Glutamatergic neuron (in vitro differentiated cells): ENCODE data around the gene OR4E1. TPM values are rescaled to one million over a fixed set of nuclear protein-coding genes. Genes with fewer than 3 reads are reported as not detected.

ENCODE experiments used
- DNase-seq: peaks from one replicate; pipeline ENCODE4 v3.0.0; 2022
- H3K27ac Mint-ChIP-seq: one replicate; pipeline ENCODE4 v1.8.0; 2020; ENCODE audit warnings: mild to moderate bottlenecking, mixed read lengths, inconsistent platforms; ENCODE audit not compliant: unreplicated experiment
- H3K27me3 Mint-ChIP-seq: one replicate; pipeline ENCODE4 v1.8.0; 2020; ENCODE audit warnings: mild to moderate bottlenecking, moderate library complexity, mixed read lengths, inconsistent platforms; ENCODE audit not compliant: unreplicated experiment
- H3K36me3 Mint-ChIP-seq: one replicate; pipeline ENCODE4 v1.8.0; 2020; ENCODE audit warnings: mild to moderate bottlenecking, mixed read lengths, inconsistent platforms; ENCODE audit not compliant: unreplicated experiment
- H3K4me1 Mint-ChIP-seq: one replicate; pipeline ENCODE4 v1.8.0; 2020; ENCODE audit warnings: mild to moderate bottlenecking, low read depth, mixed read lengths, inconsistent platforms; ENCODE audit not compliant: unreplicated experiment
- H3K4me3 Mint-ChIP-seq: one replicate; pipeline ENCODE4 v1.8.0; 2020; ENCODE audit warnings: mild to moderate bottlenecking, mixed read lengths, inconsistent platforms; ENCODE audit not compliant: unreplicated experiment
- H3K9me3 Mint-ChIP-seq: one replicate; pipeline ENCODE4 v1.8.0; 2020; ENCODE audit warnings: mild to moderate bottlenecking, moderate library complexity, mixed read lengths, inconsistent platforms; ENCODE audit not compliant: unreplicated experiment
- total RNA-seq: library from RNA; stranded (reverse); fragmentation: NEBNext Ultra II Directional; extraction: Animal tissue kit (Norgen Biotek cat#: 25700); gene quantifications from one replicate; pipeline ENCODE4 v1.2.1, GENCODE V29; 2021; ENCODE audit not compliant: unreplicated experiment
- TF ChIP-seq, protein P1 (sequence below): fragments of 200-600 bp; sonication (generic); IDR thresholded peaks from one replicate; pipeline ENCODE4 v1.5.0; 2021; ENCODE audit not compliant: partially characterized antibody, unreplicated experiment

OR4E1 gene
- total RNA-seq, 1 donor from 2014 or later: not detected

GRCh38 chr14:21626491-21627230 is 47.0 kb downstream of the OR4E1 start:
- H3K4me1 Mint-ChIP-seq: no peaks in the 10 kb centered on the region
- no peak overlapping the region for H3K4me3 Mint-ChIP-seq
- no peaks in the 10 kb centered on the region for H3K27me3 Mint-ChIP-seq
- TF ChIP-seq, protein P1, sequence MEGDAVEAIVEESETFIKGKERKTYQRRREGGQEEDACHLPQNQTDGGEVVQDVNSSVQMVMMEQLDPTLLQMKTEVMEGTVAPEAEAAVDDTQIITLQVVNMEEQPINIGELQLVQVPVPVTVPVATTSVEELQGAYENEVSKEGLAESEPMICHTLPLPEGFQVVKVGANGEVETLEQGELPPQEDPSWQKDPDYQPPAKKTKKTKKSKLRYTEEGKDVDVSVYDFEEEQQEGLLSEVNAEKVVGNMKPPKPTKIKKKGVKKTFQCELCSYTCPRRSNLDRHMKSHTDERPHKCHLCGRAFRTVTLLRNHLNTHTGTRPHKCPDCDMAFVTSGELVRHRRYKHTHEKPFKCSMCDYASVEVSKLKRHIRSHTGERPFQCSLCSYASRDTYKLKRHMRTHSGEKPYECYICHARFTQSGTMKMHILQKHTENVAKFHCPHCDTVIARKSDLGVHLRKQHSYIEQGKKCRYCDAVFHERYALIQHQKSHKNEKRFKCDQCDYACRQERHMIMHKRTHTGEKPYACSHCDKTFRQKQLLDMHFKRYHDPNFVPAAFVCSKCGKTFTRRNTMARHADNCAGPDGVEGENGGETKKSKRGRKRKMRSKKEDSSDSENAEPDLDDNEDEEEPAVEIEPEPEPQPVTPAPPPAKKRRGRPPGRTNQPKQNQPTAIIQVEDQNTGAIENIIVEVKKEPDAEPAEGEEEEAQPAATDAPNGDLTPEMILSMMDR: no peak
- no peak for DNase-seq
- H3K9me3 Mint-ChIP-seq: no peaks in the 10 kb centered on the region
- no peak overlapping the region for H3K27ac Mint-ChIP-seq
- peaks cover 4% of the 10 kb centered on the region for H3K36me3 Mint-ChIP-seq

Other genes with a start within 250 kb of the OR4E1 start
- 146 TPM for gene CHD8, start 217.7 kb downstream of the OR4E1 start, total RNA-seq
- gene RAB2B, start 196.9 kb downstream of the OR4E1 start, total RNA-seq: 75.2 TPM
- 63.0 TPM for gene TOX4, start 196.6 kb downstream of the OR4E1 start, total RNA-seq
- gene METTL3, start 162.5 kb downstream of the OR4E1 start, total RNA-seq: 90.0 TPM
- 62.9 TPM for gene SALL2, start 147.5 kb downstream of the OR4E1 start, total RNA-seq
- not detected for gene OR10G3, start 93.7 kb downstream of the OR4E1 start, total RNA-seq
- gene OR10G2, start 38.9 kb downstream of the OR4E1 start, total RNA-seq: not detected
- not detected for gene OR4E2, start 20.0 kb downstream of the OR4E1 start, total RNA-seq